K562 (cell line): Measurements from ENCODE around the gene MCRS1. TPM values are rescaled to one million over a fixed set of nuclear protein-coding genes. Genes with fewer than 3 reads are reported as not detected.

Experiments used
- ATAC-seq: fragments of 200-7000 bp; cut with Tn5 transposase; 3 replicates; pipeline ENCODE4 v1.9.1; 2020; ENCODE audit warnings: moderate library complexity
- BruUV-seq: library from RNA; stranded (reverse); fragments of 400-500 nt; replicated peaks from 2 replicates; lab custom pipeline; 2021; lab: Mats Ljungman, UMichigan
- CTCF ChIA-PET: fragments of 300-600 bp; formaldehyde crosslinking; extraction: SDS; loops from one replicate; lab custom pipeline; 2021; ENCODE audit warnings: low intra/inter-chr PET ratio; lab: Yijun Ruan, JAX
- POLR2A ChIA-PET: fragments of 300-600, 350-650 bp; sonication (Branson Sonifier 250); formaldehyde crosslinking; extraction: SDS; loops from one replicate; lab custom pipeline; 2021; ENCODE audit warnings: antibody characterized with exemption, inconsistent platforms; lab: Yijun Ruan, JAX
- DNase-seq, 4 experiments: peaks; one replicate each; pipeline versions ENCODE4 v3.0.0 to v3.0.0-alpha.2; 2011 to 2018; ENCODE audit warnings: low spot score in 3 of 4, mixed read lengths in 3 of 4; ENCODE audit errors: extremely low read depth in 1 of 4
- FAIRE-seq: peaks from 2 replicates; lab custom pipeline; 2011; peaks lifted over from hg19 to GRCh38; lab: Jason Lieb, UNC
- H2AFZ ChIP-seq: 2 replicates; pipeline ENCODE4 v1.6.0; 2011; ENCODE audit warnings: low read depth, low read length, control low read depth, inconsistent platforms
- H3K27ac ChIP-seq: fragments of 200-600 bp; 3 replicates; pipeline ENCODE4 v1.8.0; 2011; ENCODE audit warnings: low read depth, mild to moderate bottlenecking, control low read depth, inconsistent platforms, low read length, moderate library complexity, mixed read lengths; ENCODE audit errors: extremely low read depth
- H3K27me3 ChIP-seq, 2 experiments: fragments of 300-600 bp in 1 of 2; 2 replicates in 1 of 2; 3 replicates in 1 of 2; pipeline versions ENCODE4 v1.6.0 to v1.8.0; 2011; ENCODE audit warnings: inconsistent platforms in 2 of 2, low read length in 2 of 2, mild to moderate bottlenecking in 1 of 2, mixed read lengths in 1 of 2, moderate library complexity in 1 of 2; ENCODE audit not compliant: control insufficient read depth in 2 of 2, insufficient read depth in 2 of 2
- H3K36me3 ChIP-seq: fragments of 300-600 bp; 3 replicates; pipeline ENCODE4 v1.8.0; 2011; ENCODE audit warnings: mild to moderate bottlenecking, low read length, inconsistent platforms; ENCODE audit not compliant: control insufficient read depth, insufficient read depth
- H3K4me1 ChIP-seq, 2 experiments: fragments of 200-600 bp in 1 of 2; replicated peaks in 1 of 2; 2 replicates in 1 of 2; 3 replicates in 1 of 2; pipeline versions ENCODE4 v1.5.1 to v1.8.0; 2011; ENCODE audit warnings: inconsistent platforms in 2 of 2, low read length in 2 of 2, mild to moderate bottlenecking in 1 of 2, mixed read lengths in 1 of 2, moderate library complexity in 1 of 2; ENCODE audit not compliant: control insufficient read depth in 2 of 2, insufficient read depth in 2 of 2
- H3K4me2 ChIP-seq: 2 replicates; pipeline ENCODE4 v1.6.1; 2011; ENCODE audit warnings: low read length, control low read depth, inconsistent platforms, mixed read lengths; ENCODE audit not compliant: insufficient read depth
- H3K4me3 ChIP-seq: fragments of 200-600 bp; sonication (generic), shearing (Covaris generic); 2 replicates; pipeline ENCODE4 v1.5.1; 2016; ENCODE audit warnings: control low read depth, inconsistent platforms
- H3K79me2 ChIP-seq: fragments of 200-600 bp; 3 replicates; pipeline ENCODE4 v1.8.0; 2011; ENCODE audit warnings: low read length, inconsistent platforms; ENCODE audit not compliant: control insufficient read depth, insufficient read depth
- H3K9ac ChIP-seq, 2 experiments: 2 replicates each; pipeline versions ENCODE4 v1.6.0 to v1.6.1; 2011; ENCODE audit warnings: low read depth in 2 of 2, low read length in 2 of 2, control low read depth in 1 of 2, inconsistent platforms in 1 of 2, mild to moderate bottlenecking in 1 of 2, mixed read lengths in 1 of 2; ENCODE audit not compliant: insufficient read depth in 1 of 2
- H3K9me1 ChIP-seq: one replicate; pipeline ENCODE4 v1.6.0; 2011; ENCODE audit warnings: inconsistent platforms, mild to moderate bottlenecking, low read length, moderate library complexity; ENCODE audit not compliant: control insufficient read depth, insufficient read depth
- H3K9me3 ChIP-seq: replicated peaks from 2 replicates; pipeline ENCODE4 v1.5.1; 2011; ENCODE audit warnings: low read depth, low read length, inconsistent platforms; ENCODE audit not compliant: control insufficient read depth, insufficient read depth
- H4K20me1 ChIP-seq: replicated peaks from 2 replicates; pipeline ENCODE4 v1.6.1; 2011; ENCODE audit warnings: low read length, inconsistent platforms, mixed read lengths; ENCODE audit not compliant: control insufficient read depth, insufficient read depth
- EZH2 ChIP-seq: IDR thresholded peaks from 2 replicates; pipeline ENCODE4 v1.6.1; 2012; ENCODE audit warnings: low read depth, mild to moderate bottlenecking, inconsistent platforms, low read length, borderline replicate concordance
- GATA2 ChIP-seq: sonication (generic); formaldehyde crosslinking; IDR thresholded peaks from 2 replicates; pipeline ENCODE4 v1.4.0; 2020; ENCODE audit warnings: mild to moderate bottlenecking, missing genetic modification reagents
- HDAC3 ChIP-seq: fragments of 450-650 bp; IDR thresholded peaks from 2 replicates; pipeline ENCODE4 v1.6.1; 2018; ENCODE audit warnings: borderline replicate concordance, mild to moderate bottlenecking, moderate library complexity; ENCODE audit not compliant: partially characterized antibody
- KDM4B ChIP-seq, 2 experiments: fragments of 450-650 bp in 1 of 2; sonication (generic) in 1 of 2; IDR thresholded peaks; 2 replicates each; pipeline ENCODE4 v1.6.1; 2016 to 2017; ENCODE audit warnings: borderline replicate concordance in 2 of 2, antibody characterized with exemption in 1 of 2, low read depth in 1 of 2, mild to moderate bottlenecking in 1 of 2
- NR2F6 ChIP-seq: fragments of 450-650 bp; formaldehyde crosslinking; IDR thresholded peaks from 2 replicates; pipeline ENCODE4 v1.4.0; 2020; ENCODE audit warnings: mild to moderate bottlenecking
- SP2 ChIP-seq: IDR thresholded peaks from 2 replicates; pipeline ENCODE4 v1.6.1; 2011; ENCODE audit warnings: mild to moderate bottlenecking, low read depth, low read length, moderate library complexity; ENCODE audit not compliant: poor library complexity, severe bottlenecking; ENCODE audit errors: extremely low read depth
- SPI1 ChIP-seq: IDR thresholded peaks from 2 replicates; pipeline ENCODE4 v1.6.1; 2011; ENCODE audit warnings: low read depth, low read length, control low read depth, borderline replicate concordance
- ZNF184 ChIP-seq: sonication (generic); formaldehyde crosslinking; IDR thresholded peaks from 2 replicates; pipeline ENCODE4 v1.5.0; 2020; ENCODE audit warnings: missing genetic modification reagents
- WGBS: fragments of 100-300 bp; shearing (Covaris generic); methylation state at CpG from one replicate; pipeline ENCODE4 v1.1.6; 2016; ENCODE audit warnings: low coverage, mixed read lengths; ENCODE audit not compliant: insufficient coverage; ENCODE audit errors: missing lambda C conversion rate; 5-methylcytosine and 5-hydroxymethylcytosine counted together
- in situ Hi-C: fragments of 300-500 bp; cut with MboI; formaldehyde crosslinking; loops from 4 replicates; pipeline ENCODE4 v1.15.0; 2018; ENCODE audit warnings: inconsistent platforms, mixed read lengths
- intact Hi-C: fragments of 100-400 bp; cut with micrococcal nuclease; formaldehyde crosslinking; loops from 2 replicates; pipeline ENCODE4 v1.14.2; 2022
- polyA plus RNA-seq, 8 experiments: library from polyadenylated mRNA; depleted of rRNA in 4 of 8; stranded (reverse) in 5 of 8; unstranded in 3 of 8; fragments of >200 nt; fragmentation: Nextera tagmentation in 2 of 8; fragmentation: Illumina TruSeq in 1 of 8; extraction: Ambion mirVana in 2 of 8; extraction: Trizol in 1 of 8; gene quantifications; 2 replicates each; pipeline versions ENCODE4 v1.2.1 to v1.2.3, GENCODE V29; 2011 to 2014; ENCODE audit warnings: inconsistent platforms in 1 of 8, missing spikeins in 1 of 8
- total RNA-seq, 7 experiments: library from RNA; depleted of rRNA in 6 of 7; stranded (reverse); fragments of >200 nt in 6 of 7; fragmentation: Illumina TruSeq in 2 of 7; extraction: Trizol in 2 of 7; gene quantifications; 2 replicates each; pipeline versions ENCODE4 v1.2.1 to v1.2.3, GENCODE V29; 2011 to 2021; ENCODE audit warnings: low replicate concordance in 1 of 7
- TF ChIP-seq, protein P1 (sequence below): sonication (generic); formaldehyde crosslinking; IDR thresholded peaks from 2 replicates; pipeline ENCODE4 v1.8.0; 2022; ENCODE audit warnings: missing genetic modification reagents, mild to moderate bottlenecking, moderate library complexity, borderline replicate concordance

MCRS1 gene
- total and polyA plus RNA-seq, 9 of the 15 experiments (the other 6 are each of a cell fraction or from before 2014, with no cell fraction given) = 50.0 to 100 (median 73.2) TPM

DNA sequence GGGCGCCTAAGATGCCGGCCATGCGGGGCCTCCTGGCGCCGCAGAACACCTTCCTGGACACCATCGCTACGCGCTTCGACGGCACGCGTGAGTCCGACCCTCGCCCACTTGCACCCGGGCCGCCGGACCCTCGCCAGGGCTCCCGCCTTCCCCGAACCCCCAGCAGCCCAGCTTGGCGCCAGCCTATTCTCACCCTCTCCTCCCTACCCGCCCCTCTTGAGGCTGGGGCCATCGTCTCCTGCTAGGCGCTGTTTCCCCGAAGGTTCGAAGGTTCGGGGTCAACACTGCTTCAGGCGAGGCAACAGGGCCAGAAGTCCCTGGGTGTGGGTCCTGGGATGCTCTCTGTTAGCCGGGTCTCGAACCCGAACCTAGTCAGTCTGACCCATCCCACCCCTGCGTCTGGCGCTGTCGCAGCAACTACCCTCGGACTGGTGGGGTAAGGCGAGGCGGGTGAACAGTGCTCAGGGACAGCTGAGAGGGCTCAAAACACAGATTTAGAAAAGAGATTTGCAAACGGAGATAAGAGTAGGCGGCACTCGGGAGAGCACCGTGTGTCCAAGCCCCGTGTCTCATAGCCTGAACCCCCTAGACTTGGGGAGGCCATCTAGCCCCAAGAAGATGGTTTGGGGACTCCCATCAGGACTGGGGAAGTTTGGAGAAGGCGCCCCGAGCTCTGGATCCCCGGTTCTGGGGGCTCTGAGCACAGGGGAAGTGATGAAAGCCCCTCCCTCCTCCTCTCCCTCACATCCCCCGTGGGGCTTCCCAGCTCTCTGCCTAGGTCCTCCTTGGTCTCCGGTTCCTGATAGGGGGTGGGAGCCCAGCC, 28.3 kb downstream of the MCRS1 start:
- Histone ChIP-seq H3K9ac (no peak overlapping the region), H3K9me3 (no peaks in the 10 kb centered on the region), H3K4me3 (no peak overlapping the region), H3K9me1 (peaks cover 3% of the 10 kb centered on the region), H2AFZ (no peak overlapping the region), H3K27ac (no peak overlapping the region), H3K4me1 (peaks cover 0 to 46% of the 10 kb centered on the region in 2 experiments; a peak in 4 of 5 replicates), H3K79me2 (no peaks in the 10 kb centered on the region)
- POLR2A ChIA-PET = no interaction called here
- WGBS = 18% methylated on average over 30 of the region's 47 CpGs
- no TSS peak for BruUV-seq
- DNase-seq = no peak
- in situ Hi-C loops = no loop called here
- no peak for TF ChIP-seq KDM4B (IDR thresholded peaks at IDR 0.05; ENCODE audit: borderline replicate concordance in 2 of 2, low read depth in 1 of 2)
- TF ChIP-seq SP2 = no peak
- TF ChIP-seq ZNF184 (CRISPR knock-in tag) = no peak
- 0 out of 2 replicates have a peak, but pooled peaks have one; percentile 32 for TF ChIP-seq GATA2
- no peak for TF ChIP-seq NR2F6 (CRISPR knock-in tag)
- TF ChIP-seq, protein P1, sequence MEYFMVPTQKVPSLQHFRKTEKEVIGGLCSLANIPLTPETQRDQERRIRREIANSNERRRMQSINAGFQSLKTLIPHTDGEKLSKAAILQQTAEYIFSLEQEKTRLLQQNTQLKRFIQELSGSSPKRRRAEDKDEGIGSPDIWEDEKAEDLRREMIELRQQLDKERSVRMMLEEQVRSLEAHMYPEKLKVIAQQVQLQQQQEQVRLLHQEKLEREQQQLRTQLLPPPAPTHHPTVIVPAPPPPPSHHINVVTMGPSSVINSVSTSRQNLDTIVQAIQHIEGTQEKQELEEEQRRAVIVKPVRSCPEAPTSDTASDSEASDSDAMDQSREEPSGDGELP (CRISPR knock-in tag) = no peak
- no peak for TF ChIP-seq HDAC3
- TF ChIP-seq SPI1 = no peak
- TF ChIP-seq EZH2 = peak; percentile 79; the same call in 1 of the 2 replicates
- TF ChIP-seq, all 486 proteins: peak for 2
- Histone ChIP-seq H3K36me3 (no peaks in the 10 kb centered on the region), H3K4me2 (no peak overlapping the region), H3K27me3 (peaks cover 14 to 34% of the 10 kb centered on the region in 2 experiments), H4K20me1 (0 out of 2 replicates have a peak, but pooled peaks cover 9% of the 10 kb centered on the region)
- no peak for FAIRE-seq
- ATAC-seq = no peak
- intact Hi-C loops = no loop called here
- CTCF ChIA-PET = no interaction called here
